Stimulated activated CD8-positive, alpha-beta memory T cell treated with anti-CD3 and anti-CD28 coated beads, Interleukin-4, amount 100 ng/mL, for 48 hours (primary cell): ENCODE measurements around the gene PET117.
"Not testable (repeated sequence)": the region's sequence is repeated elsewhere in the genome, so short reads cannot be mapped to it uniquely, and the experiment has no call there.

Experiments used
- DNase-seq: peaks from one replicate; pipeline ENCODE4 v3.0.0-alpha.2; 2020

The PET117 gene

DNA sequence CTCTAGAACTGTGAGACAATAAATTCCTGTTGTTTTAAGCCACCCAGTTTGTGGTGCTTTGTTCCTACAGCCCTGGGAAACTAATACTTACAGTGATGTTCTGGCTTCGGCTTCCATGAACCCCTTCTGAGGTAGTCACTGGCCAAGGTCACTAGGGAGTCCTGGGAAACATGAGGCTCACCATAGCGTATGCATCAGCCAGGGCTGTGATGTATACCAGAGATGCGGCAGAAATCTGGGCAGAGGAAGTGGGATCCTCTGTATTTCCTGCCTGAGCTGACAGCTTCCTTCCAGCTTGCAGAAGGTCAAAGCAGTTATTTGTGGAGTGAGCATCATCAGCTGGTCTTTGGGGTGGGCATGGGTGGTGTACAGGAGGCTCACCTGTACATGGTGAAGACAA lies 27.9 kb downstream of the PET117 start:
- no peak for DNase-seq

DNA sequence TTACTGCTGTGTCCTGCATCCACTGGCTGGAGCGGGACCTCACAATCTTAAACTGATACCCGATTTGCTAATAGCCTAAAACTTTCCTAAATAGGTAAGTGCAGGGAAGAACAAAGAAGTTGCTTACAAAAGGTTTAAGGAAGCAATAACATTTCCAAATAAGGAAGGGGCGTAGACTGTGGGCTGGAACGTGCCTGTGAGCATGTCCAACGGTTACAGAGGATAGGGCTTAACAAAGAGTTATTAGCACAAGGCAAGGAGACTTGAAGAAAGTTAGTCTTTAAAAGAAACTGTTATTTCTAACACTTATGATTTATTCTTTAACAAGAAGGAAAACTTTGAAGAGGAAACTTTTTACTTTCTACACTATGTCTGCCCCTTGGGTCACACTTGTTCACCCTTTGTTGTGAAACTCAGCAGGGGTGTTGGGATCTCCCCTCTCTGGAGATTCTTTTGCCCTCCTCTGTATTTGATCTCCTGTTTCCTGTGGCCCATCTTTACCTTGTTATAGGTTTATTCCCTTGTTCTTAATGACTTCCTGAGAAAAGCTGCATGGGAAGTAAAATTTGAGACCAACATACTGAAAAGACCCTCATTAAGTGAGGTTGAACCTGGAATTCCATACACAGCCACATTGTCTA lies 28.7 kb downstream of the PET117 start:
- DNase-seq = no peak

DNA sequence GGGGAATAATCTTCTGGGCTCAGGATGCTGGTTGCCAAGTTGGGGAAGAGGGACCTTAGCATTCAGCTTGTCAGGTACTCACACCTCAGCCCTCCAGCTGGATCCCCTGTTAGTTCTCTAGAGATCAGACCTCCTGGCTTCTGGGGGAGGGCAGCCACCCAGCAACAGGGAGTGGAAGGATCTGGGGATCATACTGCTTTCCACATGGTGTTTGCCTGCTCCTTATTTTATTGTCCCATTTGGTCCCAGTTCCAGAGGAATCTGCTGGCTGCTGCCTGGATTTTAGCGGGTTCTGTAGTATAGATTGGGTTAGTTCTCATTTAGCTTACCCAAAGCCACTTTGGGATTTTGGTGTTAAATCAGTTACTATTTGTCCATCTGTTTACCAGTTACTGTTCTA lies 29.3 kb downstream of the PET117 start:
- no peak for DNase-seq

DNA sequence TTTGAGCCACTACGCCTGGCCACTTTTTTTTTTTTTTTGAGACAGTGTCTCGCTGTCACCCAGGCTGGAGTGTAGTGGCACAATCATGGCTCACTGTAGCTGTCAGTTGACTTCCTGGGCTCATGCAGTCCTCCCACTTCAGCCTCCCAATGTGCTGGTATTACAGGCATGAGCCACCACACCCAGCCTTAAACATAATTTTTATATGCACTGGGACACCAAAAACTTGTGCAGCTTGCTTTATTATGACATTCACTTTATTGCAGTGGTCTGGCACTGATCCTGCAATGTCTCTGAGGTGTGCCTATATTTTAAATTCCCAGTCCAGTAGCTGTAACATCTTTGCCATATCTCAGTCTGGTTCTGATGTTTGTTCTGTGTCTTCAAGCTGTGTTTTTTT lies 34.7 kb downstream of the PET117 start:
- no peak for DNase-seq

DNA sequence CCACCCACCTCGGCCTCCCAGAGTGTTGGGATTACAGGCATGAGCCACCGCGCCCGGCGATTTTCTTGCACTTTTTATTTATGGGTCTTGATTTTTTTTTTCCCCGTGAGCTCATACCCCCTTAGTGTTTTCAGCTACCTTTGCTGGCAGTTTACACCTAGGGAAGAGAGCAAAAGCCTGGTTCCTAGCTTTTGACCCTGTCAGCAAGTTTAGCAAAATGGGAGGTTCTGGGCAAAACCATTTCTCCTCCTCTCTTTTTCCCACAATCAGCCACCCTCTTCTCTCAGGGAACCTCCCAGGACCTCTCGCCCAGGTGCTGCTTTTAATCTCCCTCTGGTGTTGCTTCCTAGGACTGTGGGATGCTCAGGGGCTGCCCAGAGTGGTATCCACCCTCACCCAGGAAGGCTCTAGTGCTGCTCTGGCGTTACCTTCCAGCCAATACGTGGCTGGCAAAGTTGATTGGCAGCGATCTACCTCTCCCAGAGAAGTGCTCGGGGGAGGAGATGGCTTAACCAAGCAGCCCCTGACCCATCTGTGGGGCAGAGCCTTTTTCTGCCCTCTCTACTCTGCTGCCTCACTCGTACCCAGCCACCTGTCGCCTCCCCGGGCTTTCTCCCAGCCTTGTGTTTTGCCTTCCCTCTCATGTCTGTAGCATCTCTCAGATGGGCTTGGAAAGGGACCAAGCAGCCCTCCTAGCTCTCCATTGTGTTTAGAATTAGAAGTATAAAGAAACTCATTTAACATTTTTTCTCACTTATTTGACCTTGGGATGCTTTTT lies 37.4 kb downstream of the PET117 start:
- DNase-seq = no peak

DNA sequence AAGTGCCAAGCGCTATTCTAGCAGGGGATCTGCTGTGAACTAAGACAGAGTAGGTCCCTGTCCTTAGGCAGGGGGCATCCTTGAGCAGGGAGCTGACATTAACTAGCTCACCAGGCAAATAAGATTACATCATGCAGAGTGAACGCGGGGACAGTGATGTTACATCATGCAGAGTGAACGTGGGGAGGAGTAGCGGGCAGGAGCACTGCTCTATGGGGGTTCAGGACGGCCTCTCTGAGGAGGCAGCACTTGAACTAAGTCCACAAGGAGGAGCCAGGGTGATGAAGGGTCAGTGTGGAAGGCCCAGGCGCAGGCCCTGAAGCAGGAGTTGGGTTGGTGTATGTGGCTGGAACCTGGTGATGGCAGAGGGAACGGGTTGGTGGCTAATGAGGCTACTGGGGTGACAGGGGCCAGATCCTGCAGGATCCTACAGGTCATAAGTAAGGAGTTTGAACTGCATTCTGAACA lies 38.7 kb downstream of the PET117 start:
- no peak for DNase-seq

DNA sequence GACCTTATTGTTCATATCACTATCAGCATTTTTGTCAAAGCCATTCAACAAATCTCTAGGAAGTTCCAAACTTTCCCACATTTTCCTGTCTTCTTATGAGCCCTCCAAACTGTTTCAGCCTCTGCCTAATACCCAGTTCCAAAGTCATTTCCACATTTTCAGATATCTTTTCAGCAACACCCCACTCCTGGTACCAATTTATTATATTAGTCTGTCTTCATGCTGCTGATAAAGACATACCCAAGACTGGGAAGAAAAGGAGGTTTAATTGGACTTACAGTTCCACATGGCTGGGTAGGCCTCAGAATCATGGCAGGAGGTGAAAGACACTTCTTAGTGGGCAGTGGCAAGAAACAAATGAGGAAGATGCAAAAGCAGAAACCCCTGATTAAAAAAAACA lies 42.7 kb downstream of the PET117 start:
- DNase-seq = not testable (repeated sequence)

DNA sequence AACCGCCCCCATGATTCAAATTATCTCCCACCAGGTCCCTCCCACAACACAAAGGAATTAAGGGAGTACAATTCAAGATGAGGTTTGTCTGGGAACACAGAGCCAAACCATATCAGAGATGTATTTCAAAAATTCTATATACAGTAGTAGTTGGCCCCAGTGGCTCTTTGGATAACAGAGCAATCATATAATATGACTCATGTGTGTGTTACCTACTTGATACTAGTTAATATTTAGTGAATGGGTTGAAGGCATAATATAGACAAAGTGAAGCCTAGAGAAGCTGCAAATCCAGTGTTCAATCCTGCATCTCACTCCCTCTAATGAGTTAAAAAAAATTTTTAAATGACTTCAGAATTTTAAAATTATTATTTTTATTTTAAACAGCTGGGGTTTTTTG lies 43.2 kb downstream of the PET117 start:
- DNase-seq = no peak

DNA sequence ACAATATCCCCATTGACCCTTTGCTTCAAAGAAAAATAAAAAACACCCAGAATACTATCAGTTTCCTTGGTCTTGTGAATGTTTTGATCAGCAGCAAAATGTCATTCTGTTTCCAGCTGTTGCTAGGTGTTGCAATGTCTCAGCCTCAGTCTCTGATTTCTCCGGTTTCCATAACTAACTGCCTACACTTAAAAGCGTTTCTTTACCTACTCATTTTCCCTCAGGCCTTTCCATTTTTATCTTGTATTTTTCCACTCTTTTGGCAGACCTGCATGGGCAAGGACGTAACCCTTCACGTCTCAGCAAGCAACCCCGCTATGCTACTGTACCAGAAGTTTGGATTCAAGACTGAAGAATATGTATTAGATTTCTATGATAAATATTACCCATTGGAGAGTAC lies 49.4 kb downstream of the PET117 start:
- DNase-seq = no peak

DNA sequence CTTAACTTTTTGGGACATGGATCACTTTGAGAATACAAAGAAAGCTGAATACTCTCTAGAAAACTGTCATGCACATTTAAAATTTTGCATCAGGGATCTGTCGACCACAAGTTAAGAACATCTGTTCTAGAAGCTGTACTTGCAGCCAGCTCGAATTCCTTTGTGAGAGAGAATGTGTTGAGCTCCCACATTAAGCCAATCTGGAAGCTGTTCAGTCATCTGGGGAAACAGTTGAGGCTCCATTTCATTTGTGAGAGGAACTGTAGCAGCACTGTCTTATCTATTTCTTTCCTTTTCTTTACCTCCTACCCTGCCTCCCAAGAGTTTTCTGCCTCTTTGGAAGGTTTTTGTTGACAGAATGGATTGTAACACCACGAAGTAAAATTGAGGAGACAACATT lies 50.8 kb downstream of the PET117 start:
- DNase-seq = no peak

DNA sequence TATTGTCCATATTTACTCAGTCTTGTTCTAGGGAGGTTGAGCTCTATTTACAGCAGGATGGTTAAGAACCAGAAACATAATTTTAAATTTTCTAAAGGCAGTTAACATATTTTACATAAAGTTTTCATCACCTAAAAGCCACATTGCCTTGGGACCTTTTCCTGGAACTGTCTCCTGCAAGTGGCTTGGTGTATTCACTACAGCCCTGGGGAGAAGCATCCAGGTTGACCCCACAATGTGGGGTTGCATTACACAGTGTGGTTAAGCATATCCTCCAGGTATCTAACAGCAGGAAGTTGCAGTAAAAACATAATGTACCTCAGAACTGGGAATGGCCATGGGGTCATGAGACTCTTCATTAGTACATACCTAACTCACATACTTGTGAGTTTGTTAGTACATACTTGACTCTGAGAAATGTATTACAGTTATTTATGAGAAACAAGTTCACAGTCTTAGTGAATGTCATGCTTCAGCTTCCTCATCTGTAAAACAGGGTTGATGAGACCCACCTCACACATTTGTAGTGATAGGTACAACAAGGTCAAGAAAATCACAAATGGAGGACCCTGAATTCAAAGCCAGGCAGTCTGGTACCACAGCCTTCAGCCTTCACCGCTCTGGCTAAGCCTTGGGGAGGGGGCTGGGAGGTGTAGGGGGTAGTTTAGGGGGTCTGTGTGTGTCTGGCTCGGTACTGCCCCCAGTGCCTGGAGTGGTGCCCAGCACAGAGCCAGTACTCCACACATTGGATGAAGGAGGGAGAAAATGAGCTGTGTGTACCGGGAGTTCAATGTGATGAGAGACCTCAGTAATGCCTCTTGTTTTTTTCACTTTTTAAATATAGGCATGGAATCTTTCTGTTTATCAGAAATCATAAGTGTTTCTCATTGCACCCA lies 52.9 kb downstream of the PET117 start:
- no peak for DNase-seq

DNA sequence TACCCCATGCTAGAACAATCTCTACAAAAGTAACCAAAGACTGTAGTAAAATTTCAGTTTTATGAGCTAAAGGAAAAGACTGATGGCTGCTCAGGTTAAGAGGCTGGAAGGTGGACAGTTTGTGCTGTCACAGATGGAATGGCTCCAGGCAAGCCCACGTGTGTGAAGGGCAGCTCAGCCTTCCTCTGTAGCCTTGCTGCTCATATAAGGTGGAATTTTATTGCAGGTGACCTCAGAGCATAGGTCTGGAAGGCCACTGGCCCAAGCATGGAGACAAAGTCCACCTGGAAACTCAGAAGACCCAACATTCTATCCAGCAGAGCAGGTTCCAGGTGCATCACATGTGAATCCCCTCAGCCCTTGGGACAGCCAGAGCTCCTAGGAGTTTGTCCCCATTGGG lies 53.6 kb downstream of the PET117 start:
- no peak for DNase-seq
